Measurements from ENCODE around the gene ANXA5. TPM values are rescaled to one million over a fixed set of nuclear protein-coding genes. Genes with fewer than 3 reads are reported as not detected.
"Not testable (repeated sequence)": the region's sequence is repeated elsewhere in the genome, so short reads cannot be mapped to it uniquely, and the experiment has no call there.

Gene ANXA5
- total RNA-seq, 1 experiment from 2014 or later: 230 TPM

DNA sequence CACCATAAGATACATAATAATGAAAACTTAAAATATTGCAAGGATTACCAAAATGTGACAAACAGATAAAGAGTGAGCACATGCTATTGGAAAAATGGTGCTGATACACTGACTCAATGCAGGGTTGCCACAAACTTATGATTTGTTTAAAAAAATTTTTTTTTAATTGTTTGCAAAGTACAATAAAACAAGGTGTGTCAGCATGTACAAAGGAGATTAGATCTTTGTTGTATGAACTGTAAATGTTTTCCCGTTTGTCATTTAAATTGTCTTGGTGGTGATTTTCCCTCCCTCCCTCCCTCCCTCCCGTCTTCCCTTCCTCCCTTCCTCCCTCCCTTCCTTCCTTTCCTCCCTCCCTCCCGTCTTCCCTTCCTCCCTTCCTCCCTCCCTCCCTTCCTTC, 31.4 kb downstream of the ANXA5 start:
- CTCF ChIA-PET: no interaction called here
- peaks cover 41% of the 10 kb centered on the region for H3K36me3 ChIP-seq (ENCODE audit: low read depth)
- H3K27me3 ChIP-seq (ENCODE audit: insufficient read depth, low read depth): no peaks in the 10 kb centered on the region

DNA sequence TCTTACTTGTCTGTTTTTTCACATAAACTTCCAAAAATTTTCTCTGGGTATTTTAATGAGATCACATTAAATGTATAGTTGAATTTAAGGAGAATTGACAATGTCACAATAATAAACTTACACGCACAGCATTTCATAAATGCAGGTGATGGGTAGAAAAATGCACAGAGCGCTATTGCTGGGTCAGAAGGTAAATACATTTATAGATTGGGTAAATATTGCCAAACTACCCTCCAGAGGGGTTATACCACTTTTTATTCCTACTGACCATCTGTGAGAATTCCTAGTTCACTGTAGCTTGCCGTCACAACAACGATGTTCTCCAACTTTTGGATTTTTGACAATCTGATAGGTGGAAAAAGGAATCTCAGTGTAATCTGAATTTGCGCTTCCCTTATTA, 34.6 kb downstream of the ANXA5 start:
- ChIA-PET CTCF (no interaction called here), POLR2A (ENCODE audit: unreplicated experiment) (no interaction called here)
- no peaks in the 10 kb centered on the region for H3K79me2 ChIP-seq (ENCODE audit: low read depth)
- intact Hi-C loops (cut with micrococcal nuclease; ENCODE audit: unreplicated experiment): no loop called here
- no peaks in the 10 kb centered on the region; the same call in 1 of the 2 replicates for H3K9me3 ChIP-seq (ENCODE audit: insufficient read depth, low read depth)
- no peak overlapping the region for H2AFZ ChIP-seq
- peaks cover 12% of the 10 kb centered on the region; the same call in 1 of the 2 replicates for H3K36me3 ChIP-seq (ENCODE audit: low read depth)
- BruUV-seq (replicated peaks): no TSS peak
- no peaks in the 10 kb centered on the region for H4K20me1 ChIP-seq (ENCODE audit: insufficient read depth)
- H3K27ac ChIP-seq: no peak overlapping the region
- no peak overlapping the region for H3K4me3 ChIP-seq
- 0 out of 2 replicates have a peak, but pooled peaks cover 9% of the 10 kb centered on the region for H3K9me2 ChIP-seq (ENCODE audit: insufficient read depth)
- H3K4me1 ChIP-seq (replicated peaks; ENCODE audit: insufficient read depth): no peaks in the 10 kb centered on the region
- H3K27me3 ChIP-seq (ENCODE audit: insufficient read depth, low read depth): no peaks in the 10 kb centered on the region
- H3F3A ChIP-seq (ENCODE audit: insufficient read depth, low read depth): peaks cover 16% of the 10 kb centered on the region
- no peak overlapping the region for H3K4me2 ChIP-seq
- TF ChIP-seq, protein P1, sequence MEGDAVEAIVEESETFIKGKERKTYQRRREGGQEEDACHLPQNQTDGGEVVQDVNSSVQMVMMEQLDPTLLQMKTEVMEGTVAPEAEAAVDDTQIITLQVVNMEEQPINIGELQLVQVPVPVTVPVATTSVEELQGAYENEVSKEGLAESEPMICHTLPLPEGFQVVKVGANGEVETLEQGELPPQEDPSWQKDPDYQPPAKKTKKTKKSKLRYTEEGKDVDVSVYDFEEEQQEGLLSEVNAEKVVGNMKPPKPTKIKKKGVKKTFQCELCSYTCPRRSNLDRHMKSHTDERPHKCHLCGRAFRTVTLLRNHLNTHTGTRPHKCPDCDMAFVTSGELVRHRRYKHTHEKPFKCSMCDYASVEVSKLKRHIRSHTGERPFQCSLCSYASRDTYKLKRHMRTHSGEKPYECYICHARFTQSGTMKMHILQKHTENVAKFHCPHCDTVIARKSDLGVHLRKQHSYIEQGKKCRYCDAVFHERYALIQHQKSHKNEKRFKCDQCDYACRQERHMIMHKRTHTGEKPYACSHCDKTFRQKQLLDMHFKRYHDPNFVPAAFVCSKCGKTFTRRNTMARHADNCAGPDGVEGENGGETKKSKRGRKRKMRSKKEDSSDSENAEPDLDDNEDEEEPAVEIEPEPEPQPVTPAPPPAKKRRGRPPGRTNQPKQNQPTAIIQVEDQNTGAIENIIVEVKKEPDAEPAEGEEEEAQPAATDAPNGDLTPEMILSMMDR (conservative IDR thresholded peaks at IDR 0.05): no peak
- no peak for TF ChIP-seq EZH2 (IDR thresholded peaks at IDR 0.05; ENCODE audit: low read depth)
- DNase-seq: no peak

More for the DNA sequence above, 31.4 kb downstream of the ANXA5 start:
- Histone ChIP-seq H3K79me2 (ENCODE audit: low read depth) (no peaks in the 10 kb centered on the region), H3K9me2 (ENCODE audit: insufficient read depth) (0 out of 2 replicates have a peak, but pooled peaks cover 9% of the 10 kb centered on the region), H2AFZ (no peak overlapping the region), H3K4me1 (replicated peaks; ENCODE audit: insufficient read depth) (no peaks in the 10 kb centered on the region), H3K9me3 (ENCODE audit: insufficient read depth, low read depth) (no peaks in the 10 kb centered on the region; the same call in 1 of the 2 replicates), H3K4me3 (no peak overlapping the region), H3F3A (ENCODE audit: insufficient read depth, low read depth) (peaks cover 31% of the 10 kb centered on the region), H3K27ac (no peak overlapping the region), H3K4me2 (no peak overlapping the region), H4K20me1 (ENCODE audit: insufficient read depth) (no peaks in the 10 kb centered on the region)
- DNase-seq: no peak
- intact Hi-C loops (cut with micrococcal nuclease; ENCODE audit: unreplicated experiment): no loop called here
- no TSS peak for BruUV-seq (replicated peaks)
- TF ChIP-seq, protein P1 (conservative IDR thresholded peaks at IDR 0.05): no peak
- TF ChIP-seq EZH2 (IDR thresholded peaks at IDR 0.05; ENCODE audit: low read depth): no peak
- POLR2A ChIA-PET (ENCODE audit: unreplicated experiment): no interaction called here

DNA sequence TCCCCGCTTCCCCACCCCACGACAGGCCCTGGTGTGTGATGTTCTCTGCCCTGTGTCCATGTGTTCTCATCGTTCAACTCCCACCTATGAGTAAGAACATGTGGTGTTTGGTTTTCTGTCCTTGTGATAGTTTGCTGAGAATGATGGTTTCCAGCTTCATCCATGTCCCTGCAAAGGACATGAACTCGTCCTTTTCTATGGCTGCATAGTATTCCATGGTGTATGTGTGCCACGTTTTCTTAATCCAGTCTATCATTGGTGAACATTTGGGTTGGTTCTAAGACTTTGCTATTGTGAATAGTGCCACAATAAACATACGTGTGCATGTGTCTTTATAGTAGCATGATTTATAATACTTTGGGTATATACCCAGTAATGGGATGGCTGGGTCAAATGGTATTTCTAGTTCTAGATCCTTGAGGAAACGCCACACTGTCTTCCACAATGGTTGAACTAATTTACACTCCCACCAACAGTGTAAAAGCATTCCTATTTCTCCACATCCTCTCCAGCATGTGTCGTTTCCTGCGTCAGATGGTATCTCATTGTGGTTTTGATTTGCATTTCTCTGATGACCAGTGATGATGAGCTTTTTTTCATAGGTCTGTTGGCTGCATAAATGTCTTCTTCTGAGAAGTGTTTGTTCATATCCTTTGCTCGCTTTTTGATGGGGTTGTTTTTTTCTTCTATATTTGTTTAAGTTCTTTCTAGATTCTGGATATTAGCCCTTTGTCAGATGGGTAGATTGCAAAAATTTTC, 36.4 kb downstream of the ANXA5 start:
- DNase-seq; BruUV-seq (replicated peaks); H3F3A ChIP-seq (ENCODE audit: insufficient read depth, low read depth); H4K20me1 ChIP-seq (ENCODE audit: insufficient read depth); intact Hi-C loops (cut with micrococcal nuclease; ENCODE audit: unreplicated experiment); H3K4me1 ChIP-seq (replicated peaks; ENCODE audit: insufficient read depth); H3K9me2 ChIP-seq (ENCODE audit: insufficient read depth); POLR2A ChIA-PET (ENCODE audit: unreplicated experiment); H3K27me3 ChIP-seq (ENCODE audit: insufficient read depth, low read depth); H3K4me2 ChIP-seq; H3K4me3 ChIP-seq; H3K27ac ChIP-seq; H2AFZ ChIP-seq; H3K9me3 ChIP-seq (ENCODE audit: insufficient read depth, low read depth); H3K79me2 ChIP-seq (ENCODE audit: low read depth); H3K36me3 ChIP-seq (ENCODE audit: low read depth): not testable (repeated sequence)
- CTCF ChIA-PET: interaction anchor here (0.7 kb wide), 1 partner anchor 589 kb away, joined by 3 read pairs; no protein-coding TSS in a partner anchor

All from PC-9 (cell line).